Fibroblast of skin of right biceps (primary cell): ENCODE data around the gene SUFU.

Experiments used
- DNase-seq: peaks from one replicate; pipeline ENCODE4 v3.0.0-alpha.2; 2013

The SUFU gene

GRCh38 chr10:102675666-102676533 lies 172.1 kb downstream of the SUFU start:
- peak; percentile 97 for DNase-seq

GRCh38 chr10:102676534-102677315 lies 173.0 kb downstream of the SUFU start:
- no peak for DNase-seq

- no peak for DNase-seq
Measured at GRCh38 chr10:102677331-102678067, 173.7 kb downstream of the SUFU start.

GRCh38 chr10:102678068-102678400 lies 174.3 kb downstream of the SUFU start:
- DNase-seq: no peak

- DNase-seq: peak; percentile 45
Measured at GRCh38 chr10:102678842-102679289, 175.1 kb downstream of the SUFU start.

GRCh38 chr10:102679596-102679995 lies 175.8 kb downstream of the SUFU start:
- no peak for DNase-seq

- DNase-seq: no peak
Measured at GRCh38 chr10:102681696-102682095, 177.9 kb downstream of the SUFU start.

GRCh38 chr10:102682416-102682815 lies 178.6 kb downstream of the SUFU start:
- DNase-seq: no peak

GRCh38 chr10:102682981-102683380 lies 179.2 kb downstream of the SUFU start:
- DNase-seq: no peak
